ENCODE results near the gene ATP6V0C.

GRCh38 chr16:2468725-2469398 is 44.9 kb upstream of the ATP6V0C start:
- TF ChIP-seq EZH2 (IDR thresholded peaks at IDR 0.05; ENCODE audit: low read length, unreplicated experiment) (no peak), CTCF (conservative IDR thresholded peaks at IDR 0.05; ENCODE audit: low read depth, low read length) (no peak)

Data from PC-3 (cell line).